Right renal pelvis (tissue), 4 donors: ENCODE results near the gene RPTN. TPM values are rescaled to one million over a fixed set of nuclear protein-coding genes. Genes with fewer than 3 reads are reported as not detected.

Experiments
- DNase-seq, 4 donors: peaks; one replicate each; pipeline ENCODE4 v3.0.0-alpha.2; 2013; ENCODE audit warnings: low read depth in 4 of 4, low spot score in 3 of 4, missing footprints in 1 of 4
- polyA plus RNA-seq, 4 donors: library from polyadenylated mRNA; unstranded; fragments of 120-200 nt; gene quantifications; one replicate each; pipeline ENCODE4 v1.2.1, GENCODE V29; 2013; ENCODE audit not compliant: insufficient read length in 4 of 4

RPTN gene
- polyA plus RNA-seq, 4 donors, result not detected

- no peak for DNase-seq
Observed at GRCh38 chr1:152112101-152112884, 46.7 kb downstream of the RPTN start.

GRCh38 chr1:152111515-152111968 is 47.5 kb downstream of the RPTN start:
- DNase-seq, result no peak

- no peak for DNase-seq
Observed at GRCh38 chr1:152110860-152111514, 48.0 kb downstream of the RPTN start.

- DNase-seq, result no peak
Observed at GRCh38 chr1:152110365-152110859, 48.6 kb downstream of the RPTN start.

DNA sequence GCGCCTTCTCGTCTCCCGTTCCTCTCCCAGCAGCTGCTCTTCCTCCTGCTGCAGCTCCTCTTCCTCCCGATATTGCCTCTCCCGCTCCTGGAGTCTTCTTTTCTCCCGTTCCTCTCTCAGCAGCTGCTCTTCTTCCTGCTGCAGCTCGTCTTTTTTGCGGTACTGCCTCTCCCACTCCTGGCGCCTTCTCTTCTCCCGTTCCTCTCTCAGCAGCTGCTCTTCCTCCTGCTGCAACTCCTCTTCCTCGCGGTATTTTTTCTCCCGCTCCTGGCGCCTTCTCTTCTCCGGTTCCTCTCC is 49.1 kb downstream of the RPTN start:
- DNase-seq, result no peak

DNA sequence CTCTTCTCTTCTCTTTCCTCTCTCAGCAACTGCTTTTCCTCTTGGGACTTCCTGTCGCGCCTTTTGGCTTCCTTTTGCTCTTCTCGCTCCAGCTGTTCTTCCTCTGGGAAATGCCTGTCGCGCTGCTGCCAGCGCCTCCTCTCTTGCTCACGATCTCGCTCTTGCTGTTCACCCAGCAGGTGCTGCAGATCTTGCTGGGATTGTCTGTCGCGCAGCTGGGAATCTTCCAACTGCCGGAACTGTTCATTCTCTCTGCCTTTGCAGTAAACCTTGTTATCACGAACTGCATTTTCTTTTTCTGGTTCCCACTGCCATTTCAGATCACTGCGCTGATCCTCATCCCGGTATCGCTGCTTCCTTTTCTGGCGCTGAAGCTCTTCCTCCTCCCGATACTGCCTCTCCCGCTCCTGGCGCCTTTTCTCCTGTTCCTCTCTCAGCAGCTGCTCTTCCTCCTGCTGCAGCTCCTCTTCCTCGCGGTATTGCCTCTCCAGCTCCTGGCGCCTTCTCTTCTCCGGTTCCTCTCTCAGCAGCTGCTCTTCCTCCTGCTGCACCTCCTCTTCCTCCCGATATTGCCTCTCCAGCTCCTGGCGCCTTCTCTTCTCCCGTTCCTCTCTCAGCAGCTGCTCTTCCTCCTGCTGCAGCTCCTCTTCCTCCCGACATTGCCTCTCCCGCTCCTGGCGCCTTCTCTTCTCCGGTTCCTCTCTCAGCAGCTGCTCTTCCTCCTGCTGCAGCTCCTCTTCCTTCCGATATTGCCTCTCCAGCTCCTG is 49.6 kb downstream of the RPTN start:
- DNase-seq, result no peak

DNA sequence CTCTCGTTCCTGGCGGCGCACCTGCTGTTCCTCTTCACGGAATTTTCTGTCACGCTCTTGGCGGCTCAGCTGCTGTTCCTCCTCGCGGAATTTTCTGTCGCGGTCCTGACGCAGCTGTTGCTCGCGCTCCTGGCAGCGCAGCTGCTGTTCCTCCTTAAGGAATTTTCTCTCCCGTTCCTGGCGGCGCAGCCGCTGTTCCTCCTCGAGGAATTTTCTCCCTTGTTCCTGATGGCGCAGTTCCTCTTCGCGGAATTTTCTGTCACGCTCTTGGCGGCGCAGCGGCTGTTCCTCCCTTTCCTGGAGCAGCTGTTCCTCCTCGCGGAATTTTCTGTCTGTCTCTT is 50.2 kb downstream of the RPTN start:
- no peak for DNase-seq

DNA sequence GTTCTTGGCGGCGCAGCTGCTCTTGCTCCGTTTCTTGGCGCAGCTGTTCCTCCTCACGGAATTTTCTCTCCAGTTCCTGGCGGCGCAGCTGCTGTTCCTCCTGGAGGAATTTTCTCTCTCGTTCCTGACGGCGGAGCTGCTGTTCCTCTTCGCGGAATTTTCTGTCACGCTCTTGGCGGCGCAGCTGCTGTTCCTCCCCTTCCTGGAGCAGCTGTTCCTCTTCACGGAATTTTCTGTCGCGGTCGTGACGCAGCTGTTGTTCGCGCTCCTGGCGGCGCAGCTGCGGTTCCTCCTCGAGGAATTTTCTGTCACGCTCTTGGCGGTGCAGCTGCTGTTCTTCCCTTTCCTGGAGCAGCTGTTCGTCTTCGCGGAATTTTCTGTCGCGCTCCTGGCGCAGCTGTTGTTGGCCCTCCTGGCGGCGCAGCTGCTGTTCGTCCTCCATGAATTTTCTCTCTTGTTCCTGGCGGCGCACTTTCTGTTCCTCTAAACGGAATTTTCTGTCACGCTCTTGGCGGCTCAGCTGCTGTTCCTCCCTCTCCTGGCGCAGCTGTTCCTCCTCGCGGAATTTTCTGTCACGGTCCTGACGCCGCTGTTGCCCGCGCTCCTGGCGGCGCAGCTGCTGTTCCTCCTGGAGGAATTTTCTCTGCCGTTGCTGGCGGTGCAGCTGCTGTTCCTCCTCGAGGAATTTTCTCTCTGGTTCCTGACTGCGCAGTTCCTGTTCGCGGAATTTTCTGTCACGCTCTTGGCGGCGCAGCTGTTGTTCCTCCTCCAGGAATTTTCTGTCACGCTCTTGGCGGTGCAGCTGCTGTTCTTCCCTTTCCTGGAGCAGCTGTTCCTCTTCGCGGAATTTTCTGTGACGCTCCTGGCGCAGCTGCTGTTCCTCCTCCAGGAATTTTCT is 50.8 kb downstream of the RPTN start:
- DNase-seq, result no peak

DNA sequence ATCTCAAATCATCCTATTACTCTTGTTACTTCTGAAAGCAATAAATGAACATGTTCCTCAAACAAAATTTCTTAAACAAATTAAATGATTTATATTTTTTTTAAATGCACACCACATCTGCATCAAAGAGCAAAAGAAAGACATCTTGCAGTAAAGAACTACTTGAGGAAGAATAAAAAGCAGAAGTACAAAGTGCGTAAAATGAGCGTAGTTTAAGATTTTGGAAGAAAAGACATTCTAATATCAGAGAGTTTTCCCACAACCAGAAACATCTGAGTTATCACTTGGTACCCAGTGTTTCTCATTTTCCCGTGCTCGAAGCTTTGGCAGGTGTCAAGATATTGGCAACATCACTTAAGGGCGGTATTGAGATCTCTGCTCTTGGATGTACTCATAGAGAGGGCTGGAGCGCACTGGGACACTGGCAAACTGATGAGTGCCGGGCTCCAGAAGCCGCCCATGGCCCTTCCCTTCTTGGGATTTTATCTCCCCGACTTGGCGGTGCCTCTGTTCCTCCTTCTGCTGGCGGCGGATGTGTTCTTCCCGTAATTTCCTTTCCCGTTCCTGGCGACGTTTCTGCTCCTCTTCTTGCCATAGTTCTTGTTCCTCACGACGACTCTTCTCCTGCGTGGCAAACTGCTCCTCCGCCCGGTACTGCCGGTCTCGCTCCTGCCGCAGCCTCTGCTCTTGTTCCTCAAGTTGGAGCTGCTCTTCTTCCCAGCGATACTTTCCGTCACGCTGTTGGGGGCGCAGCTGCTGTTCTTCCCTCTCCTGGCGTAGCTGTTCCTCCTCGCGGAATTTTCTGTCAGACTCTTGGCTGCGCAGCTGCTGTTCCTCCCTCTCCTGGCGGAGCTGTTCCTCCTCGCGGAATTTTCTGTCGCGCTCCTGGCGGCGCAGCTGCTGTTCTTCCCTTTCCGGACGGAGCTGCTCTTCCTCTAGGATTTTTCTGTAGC is 51.7 kb downstream of the RPTN start:
- DNase-seq, result no peak

GRCh38 chr1:152104854-152105253 is 54.2 kb downstream of the RPTN start:
- DNase-seq, result no peak

Other genes with a start within 250 kb of the RPTN start
- gene THEM4, start 249.7 kb downstream of the RPTN start, polyA plus RNA-seq, result 10 to 100 TPM; 20.8 to 31.0 (median 23.9) TPM
- 100 to 1,000 TPM; 244 to 258 (median 251) TPM for gene S100A10, start 165.4 kb downstream of the RPTN start, polyA plus RNA-seq
- gene S100A11, start 122.2 kb downstream of the RPTN start, polyA plus RNA-seq, result 100 to 1,000 TPM; 279 to 362 (median 285) TPM
- not detected for gene TCHHL1, start 70.2 kb downstream of the RPTN start, polyA plus RNA-seq
- gene TCHH, start 43.8 kb downstream of the RPTN start, polyA plus RNA-seq, result under 1 TPM in 3 of 4 donors, not detected in 1; 0.03 to 0.06 (median 0.05) TPM
- 1 to 10 TPM in 1 of 4 donors, under 1 TPM in 3; 0.19 to 1.0 (median 0.55) TPM for gene HRNR, start 65.0 kb upstream of the RPTN start, polyA plus RNA-seq
- 1 to 10 TPM; 2.1 to 3.6 (median 2.5) TPM for gene FLG, start 166.0 kb upstream of the RPTN start, polyA plus RNA-seq
- gene FLG2, start 200.8 kb upstream of the RPTN start, polyA plus RNA-seq, result under 1 TPM; 0.04 to 0.11 (median 0.07) TPM